Left renal pelvis (tissue), 4 donors: ENCODE results near the gene PPT1. TPM values are rescaled to one million over a fixed set of nuclear protein-coding genes. Genes with fewer than 3 reads are reported as not detected.

ENCODE experiments used
- DNase-seq, 4 donors: peaks; one replicate each; pipeline ENCODE4 v3.0.0-alpha.2; 2013; ENCODE audit warnings: low read depth in 4 of 4, low spot score in 3 of 4
- polyA plus RNA-seq, 4 donors: library from polyadenylated mRNA; unstranded; fragments of 120-200 nt; gene quantifications; one replicate each; pipeline ENCODE4 v1.2.1, GENCODE V29; 2013; ENCODE audit not compliant: insufficient read length in 4 of 4

The PPT1 gene
- polyA plus RNA-seq, 4 donors = 100 to 131 (median 124) TPM

DNA sequence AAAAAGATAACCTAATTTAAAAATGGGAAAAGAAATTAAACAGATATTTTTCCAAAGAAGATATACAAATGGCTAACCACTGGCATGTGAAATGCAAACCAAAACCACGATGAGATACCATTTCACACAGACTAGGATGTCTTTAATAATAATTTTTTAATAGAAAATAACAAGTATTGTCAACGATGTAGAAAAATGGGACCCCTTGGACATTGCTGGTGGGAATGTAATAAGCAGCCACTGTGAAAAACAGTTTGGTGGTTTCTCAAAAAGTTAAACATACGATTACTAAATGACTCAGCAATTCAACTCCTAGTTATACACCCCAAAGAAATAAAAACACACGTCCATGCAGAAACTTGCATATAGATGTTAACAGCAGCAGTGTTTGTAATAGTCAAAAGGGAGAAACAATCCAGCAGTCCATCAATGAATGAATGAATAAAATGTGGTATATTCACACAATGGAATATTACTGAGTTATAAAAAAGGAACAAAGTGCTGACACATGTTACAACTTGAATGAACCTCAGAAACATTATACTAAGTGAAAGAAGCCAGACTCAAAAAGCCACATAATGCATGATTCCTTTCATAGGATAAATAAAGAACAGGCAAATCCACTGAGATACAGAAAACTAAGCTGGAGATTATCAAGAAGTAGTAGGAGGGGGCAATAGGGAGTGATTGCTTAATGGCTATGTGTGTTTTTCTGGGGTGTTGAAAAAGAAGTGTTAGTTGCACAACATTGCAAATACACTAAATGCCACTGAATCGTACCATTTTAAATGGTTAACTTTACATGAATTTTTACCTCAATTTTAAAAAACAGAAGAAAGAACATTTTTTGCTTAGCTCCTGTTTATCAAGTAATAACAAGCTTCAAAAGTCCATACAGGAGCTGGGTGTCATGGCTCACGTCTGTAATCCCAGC is 4.1 kb downstream of the PPT1 start:
- no peak for DNase-seq

DNA sequence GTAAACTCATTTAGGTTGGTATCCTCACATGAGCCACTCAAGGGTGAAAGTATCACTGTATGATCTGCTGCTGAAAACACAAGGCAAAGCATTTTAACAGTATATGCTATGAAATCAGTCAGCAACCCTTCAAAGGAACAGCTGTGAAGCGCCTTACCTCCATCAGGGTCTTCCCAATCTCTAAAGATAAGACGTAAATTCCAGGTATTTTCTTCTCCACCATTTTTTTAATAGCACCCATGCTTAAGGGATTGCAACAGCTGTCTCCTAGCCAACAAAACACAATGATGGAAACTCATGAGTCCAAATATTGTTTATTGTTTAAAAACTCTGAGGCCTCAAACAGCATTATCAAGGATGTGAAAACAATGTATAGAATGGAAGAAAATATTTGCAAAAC is 4.8 kb downstream of the PPT1 start:
- DNase-seq = no peak

DNA sequence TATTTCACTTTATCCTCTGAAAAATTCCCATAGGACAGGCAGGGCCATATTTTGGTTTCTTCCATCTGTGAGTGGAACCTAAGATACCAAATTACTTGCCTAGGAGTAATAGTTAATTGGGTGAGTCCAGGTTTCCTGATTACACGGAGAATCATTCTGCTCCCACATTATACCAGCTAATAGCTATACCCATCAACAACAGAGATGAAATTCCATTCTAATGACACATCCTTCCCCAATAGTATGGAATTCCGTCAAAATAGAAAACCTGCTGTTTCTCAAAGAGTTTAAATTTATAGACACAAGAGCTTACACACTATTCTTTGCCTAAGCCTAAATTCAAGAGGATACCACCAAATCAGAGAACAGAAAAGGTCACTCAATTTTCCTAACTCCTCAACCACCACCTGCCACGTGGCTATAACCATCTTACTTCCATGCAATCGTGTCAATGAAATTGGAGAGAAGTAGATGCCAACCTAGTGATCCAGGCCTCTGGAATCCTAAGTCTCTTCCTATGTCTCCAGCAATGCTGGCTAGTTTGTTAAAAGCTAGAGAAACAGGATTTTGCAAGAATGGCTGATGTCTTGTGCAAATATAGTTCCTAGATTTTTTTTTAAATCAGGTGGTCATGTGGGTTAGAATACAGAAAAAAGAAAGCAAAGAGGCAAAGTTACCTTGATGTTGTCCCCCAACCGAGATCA is 6.2 kb downstream of the PPT1 start:
- DNase-seq = no peak

DNA sequence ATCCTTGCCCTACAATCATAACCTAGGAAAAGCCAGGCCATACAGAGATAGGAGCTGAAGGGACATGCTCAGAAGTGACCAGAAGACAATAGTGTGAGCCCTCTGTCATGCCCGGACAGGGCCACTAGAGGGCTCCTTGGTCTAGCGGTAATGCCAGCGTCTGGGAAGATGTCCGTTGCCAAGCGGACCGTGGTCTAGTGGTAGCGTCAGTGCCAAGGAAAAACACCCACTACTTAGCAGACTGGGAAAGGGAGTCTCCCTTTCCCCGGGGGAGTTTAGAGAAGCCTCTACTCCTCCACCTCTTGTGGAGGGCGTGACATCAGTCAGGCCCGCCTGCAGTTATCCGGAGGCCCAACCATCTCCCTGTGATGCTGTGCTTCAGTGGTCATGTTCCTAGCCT is 12.3 kb downstream of the PPT1 start:
- peak in 2 of 4 donors; percentile 10 to 28 for DNase-seq

DNA sequence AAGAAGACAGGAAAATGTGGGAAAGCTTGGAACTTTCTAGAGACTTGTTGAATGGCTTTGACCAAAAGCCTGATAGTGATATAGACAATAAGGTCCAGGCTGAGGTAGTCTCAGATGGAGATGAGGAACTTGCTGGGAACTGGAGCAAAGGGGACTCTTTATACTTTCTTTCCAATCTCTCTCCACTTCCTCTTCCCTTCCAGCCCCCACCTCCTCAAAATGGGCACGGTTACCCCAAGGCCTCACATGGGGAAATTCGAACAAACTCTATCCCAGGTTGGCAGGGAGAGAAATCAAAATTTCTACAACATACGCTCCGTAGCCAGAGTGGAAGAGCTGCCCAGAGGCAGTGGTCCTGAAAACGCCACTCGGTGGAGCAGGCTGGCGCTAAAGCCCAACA is 15.2 kb downstream of the PPT1 start:
- no peak for DNase-seq

DNA sequence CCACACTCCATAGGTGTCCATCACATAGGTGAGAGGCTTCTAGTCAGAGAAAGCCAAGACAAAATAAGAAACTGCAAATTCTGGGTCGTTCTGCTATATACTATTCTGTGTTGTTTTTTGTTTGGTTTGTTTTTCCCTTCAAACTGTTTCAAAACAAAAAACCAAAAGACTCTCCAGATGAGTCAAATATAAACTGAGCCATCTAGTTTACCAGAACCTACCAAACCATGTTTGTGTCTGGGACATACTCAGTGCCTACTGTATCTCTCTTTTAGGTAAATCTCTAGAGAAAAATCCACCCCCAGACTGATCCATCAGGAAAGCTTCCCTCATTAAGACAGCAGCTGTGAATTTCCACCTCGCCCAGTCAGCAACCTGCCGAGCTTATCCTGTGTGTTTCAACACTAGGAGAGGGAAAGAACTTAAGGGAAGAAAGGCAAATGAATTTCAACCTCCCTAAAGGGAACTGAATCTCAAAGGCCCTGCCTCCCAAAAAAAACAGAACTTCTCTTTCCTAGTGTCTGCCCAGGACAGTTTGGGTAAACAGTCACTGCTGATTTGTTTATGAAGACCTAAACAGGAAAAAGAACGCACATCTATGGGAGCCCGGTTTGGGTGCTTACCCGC is 17.2 kb downstream of the PPT1 start:
- no peak for DNase-seq

DNA sequence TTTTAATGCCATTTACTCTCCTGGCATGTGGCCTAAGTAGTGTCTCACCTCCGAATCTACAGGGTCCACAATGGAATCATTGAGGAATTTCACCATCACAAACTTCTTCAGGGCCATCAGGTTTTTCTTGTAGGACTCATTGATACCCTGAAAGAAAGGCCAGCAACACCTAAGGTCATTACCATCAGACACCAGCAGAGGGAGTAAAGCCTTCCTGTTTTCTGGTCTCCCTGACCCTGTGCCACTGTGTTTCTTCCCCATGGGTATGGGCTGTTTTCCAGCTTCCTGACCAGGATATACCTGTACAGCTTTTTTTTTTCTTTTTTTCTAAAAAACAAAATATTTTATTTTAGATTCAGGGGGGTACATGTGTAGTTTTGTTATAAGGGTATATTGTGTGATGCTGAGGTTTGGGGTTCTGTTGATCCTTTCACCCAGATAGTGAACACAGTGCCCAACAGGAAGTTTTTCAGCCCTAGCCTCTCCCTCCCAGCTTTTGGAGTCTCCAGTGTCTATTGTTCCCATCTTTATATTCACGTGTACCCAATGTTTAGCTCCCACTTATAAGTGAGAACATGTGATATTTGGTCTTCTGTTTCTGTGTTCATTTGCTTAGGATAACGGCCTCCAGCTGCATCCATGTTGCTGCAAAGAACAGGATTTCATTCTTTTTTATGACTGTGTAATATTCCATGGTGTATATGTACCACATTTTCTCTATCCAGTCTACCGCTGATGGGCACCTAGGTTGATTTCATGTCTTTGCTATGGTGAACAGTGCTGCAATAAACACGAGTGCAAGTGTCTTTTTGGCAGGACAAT is 18.3 kb downstream of the PPT1 start:
- no peak for DNase-seq

DNA sequence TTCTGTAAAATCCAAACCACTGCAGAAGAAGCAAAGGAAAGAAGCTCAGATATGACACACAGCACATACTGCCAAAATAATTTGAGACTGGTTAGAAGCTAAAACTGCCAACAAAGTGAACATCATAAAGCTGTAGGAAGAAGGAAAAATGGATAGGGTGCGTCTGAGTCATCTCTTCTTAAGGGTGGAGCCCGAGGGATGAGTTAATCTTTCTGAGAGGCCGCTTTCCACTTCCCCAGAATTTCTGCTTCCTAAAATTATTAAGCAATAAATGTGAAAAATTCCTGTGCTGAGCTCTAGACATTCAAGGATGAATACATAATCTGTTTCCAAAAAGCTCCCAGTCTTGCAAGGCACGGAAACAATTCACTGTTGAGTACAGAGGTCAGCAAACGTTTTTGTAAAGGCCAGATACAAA is 20.1 kb downstream of the PPT1 start:
- DNase-seq = no peak

DNA sequence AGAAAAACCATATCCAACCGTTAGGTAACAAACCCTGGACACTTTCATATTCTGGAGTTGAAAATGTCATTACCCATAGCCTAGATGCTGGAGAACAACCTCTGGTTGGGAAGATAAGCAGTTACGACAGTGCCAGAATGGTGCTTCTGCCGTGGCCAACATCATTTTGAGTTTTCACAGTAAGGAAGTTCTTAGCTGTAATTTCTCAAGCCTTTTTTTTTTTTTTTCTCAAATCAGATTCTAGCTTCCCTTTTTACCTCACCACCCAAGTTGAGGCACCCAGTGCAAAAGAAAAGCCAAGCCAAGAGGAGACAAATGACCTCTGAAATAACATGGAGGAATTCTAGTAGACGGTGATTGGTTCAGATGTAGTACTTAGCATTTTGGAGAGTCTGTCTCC is 21.8 kb downstream of the PPT1 start:
- no peak for DNase-seq

DNA sequence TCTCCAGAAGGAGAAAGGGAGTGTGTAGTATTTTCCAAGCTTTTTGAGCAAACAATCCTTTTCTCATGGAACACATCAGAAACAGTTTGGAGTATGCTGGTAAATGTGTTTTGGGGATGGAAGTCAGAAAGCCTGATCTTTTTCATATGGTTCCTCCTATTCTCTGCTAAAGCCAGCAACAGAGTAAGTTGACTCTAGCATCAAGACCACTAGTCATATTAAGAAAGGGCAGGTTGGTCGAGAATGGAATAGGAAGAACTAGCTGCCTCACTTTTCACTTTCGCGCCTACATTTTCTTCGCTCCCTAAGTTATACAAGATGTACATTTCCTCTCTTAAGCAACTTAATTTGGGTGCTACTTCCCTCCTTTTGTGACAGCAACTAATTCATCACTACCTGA is 24.0 kb downstream of the PPT1 start:
- DNase-seq = no peak

DNA sequence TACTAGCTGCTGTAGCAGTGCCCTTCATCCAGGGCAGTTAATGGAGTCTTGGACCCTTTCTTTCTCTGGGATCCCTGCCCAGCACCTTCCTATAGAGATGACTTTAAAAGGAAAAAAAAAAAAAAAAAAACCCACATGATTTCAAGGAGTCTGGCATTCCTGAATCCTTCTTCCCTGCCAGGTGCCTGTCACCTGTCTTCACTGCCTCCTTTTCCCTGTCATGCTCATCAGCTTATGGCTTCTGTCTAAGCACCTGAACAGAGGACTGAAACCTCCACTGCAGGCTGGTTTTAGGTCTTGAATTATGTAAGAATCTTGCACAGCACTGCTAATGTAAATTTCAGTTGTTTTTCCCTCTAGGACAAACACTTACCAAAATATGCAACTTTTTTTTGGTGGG is 24.9 kb downstream of the PPT1 start:
- no peak for DNase-seq

DNA sequence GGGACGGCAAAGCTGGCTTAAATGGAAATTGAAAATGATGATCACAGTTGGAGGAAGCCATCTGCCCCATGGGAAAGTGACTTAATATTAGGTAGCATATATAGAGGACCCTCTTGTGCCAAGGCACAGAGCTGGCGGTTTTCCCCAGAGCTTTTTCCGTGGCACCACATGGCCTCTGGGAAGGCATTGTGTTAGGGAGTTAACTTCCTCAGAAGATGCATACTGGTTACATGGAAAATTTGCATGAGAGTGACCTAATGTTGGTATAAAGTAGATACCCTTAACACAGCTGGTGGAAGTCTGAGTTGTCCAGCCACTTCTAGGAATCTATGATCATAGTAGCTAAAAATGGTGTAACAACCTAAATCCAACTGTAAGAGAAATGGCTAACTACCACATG is 29.2 kb downstream of the PPT1 start:
- DNase-seq = no peak

DNA sequence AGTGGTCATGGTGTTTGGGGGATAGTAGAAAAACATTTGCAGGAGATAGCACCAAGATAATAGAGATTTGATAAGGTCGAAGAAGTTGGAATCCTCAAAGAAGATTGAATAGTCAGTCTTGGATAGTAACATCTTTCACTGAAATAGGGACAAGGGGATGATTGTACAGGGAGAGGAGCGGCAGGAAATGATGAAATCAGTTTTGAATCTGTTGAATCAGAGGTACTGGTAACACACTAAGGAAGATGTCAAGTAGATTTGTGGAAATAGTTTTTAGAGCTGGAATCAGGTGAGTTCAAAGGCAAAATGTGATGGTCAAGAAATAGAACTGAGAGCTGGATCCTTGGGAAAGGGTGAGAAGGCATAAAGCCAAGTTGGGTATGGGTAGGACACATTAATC is 30.0 kb downstream of the PPT1 start:
- DNase-seq = no peak

DNA sequence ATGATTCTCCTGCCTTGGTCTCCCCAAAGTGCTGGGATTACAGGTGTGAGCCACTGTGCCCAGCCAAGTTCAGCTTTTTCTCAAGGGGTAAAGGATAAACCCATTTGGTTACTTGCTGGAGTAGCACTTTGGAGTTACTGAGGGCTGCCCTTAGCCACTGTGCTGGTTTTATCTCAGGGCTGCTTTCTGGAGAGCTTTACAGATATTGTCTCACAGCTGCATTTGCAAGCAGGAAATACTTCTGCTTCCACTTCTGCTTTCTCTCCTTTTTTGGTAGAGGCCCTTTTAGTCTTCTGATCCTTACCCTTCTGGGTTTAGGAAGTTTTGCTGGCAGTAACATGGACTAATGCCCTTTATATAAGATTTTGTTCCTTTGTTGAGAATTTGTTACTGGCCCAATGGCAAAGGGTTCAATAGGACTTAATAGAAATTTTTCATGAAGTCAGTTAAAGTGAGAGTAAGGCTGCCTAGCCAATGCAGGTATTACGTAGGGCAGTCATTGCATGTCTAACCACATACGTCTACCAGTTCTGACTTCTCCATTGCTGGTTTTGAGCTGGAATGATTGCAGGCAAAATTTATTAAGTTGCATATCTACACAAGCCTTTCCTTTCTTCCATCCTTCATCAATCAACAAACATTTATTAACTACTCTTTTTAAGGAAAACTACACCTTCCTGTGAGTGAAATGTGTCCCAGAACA is 32.1 kb downstream of the PPT1 start:
- no peak for DNase-seq

DNA sequence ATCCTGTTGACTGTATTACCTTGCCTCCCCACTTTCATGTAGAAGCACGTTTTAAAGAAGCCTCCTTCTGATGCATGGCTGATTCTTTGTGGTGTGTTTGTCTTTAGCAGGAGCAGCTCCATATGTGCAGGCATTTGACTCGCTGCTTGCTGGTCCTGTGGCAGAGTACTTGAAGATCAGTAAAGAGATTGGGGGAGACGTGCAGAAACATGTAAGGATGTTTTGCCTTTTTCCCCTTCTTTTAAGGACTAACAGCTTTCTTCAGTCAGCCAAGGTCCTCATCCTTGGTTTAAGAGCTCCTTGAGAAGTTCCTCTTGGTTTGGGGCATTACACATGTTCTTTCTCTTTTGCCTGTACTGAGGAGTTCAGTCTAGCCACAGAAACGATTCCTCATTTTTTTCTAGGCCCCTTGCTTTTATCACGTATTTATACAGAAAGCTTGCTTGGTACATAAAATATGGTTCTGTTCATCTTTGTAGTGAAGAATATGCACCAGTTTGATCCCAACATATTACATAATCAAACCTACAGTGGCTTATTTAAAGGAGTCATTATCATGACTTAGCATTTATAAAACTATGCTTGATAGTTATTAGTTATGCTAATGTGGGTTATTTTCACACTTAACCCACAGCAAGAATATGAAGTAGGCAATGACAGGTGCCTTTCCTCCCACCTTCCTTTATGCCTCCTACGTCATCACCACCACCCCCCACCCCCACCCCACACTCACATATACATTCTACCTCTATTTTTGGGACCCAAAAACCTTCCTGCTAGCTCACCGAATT is 36.9 kb downstream of the PPT1 start:
- no peak for DNase-seq

DNA sequence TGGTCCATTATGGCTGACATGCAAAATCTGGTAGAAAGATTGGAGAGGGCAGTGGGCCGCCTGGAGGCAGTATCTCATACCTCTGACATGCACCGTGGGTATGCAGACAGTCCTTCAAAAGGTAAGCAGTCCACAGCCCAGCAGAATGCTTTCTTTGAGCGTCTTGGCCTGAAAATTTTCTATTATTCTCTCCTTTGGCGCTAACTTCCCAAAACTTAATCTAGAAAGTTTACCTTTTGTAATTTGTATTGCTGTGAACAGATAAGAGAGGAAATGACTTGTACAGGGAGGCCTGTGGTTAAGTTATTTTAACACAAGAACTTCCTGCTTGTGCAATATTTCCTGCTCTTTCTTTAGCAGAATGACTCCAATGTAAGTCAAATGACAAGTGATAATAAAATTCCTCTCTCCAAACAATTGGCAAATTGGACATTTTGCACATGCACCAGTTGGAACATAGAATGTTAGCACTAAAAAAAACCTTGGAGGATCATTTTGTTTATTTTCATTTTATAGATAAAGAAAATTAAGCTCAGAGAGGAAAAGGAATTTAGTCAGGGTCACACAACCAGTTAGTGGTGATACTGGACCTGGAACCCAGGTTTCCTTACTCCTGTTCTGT is 37.6 kb downstream of the PPT1 start:
- DNase-seq = no peak

DNA sequence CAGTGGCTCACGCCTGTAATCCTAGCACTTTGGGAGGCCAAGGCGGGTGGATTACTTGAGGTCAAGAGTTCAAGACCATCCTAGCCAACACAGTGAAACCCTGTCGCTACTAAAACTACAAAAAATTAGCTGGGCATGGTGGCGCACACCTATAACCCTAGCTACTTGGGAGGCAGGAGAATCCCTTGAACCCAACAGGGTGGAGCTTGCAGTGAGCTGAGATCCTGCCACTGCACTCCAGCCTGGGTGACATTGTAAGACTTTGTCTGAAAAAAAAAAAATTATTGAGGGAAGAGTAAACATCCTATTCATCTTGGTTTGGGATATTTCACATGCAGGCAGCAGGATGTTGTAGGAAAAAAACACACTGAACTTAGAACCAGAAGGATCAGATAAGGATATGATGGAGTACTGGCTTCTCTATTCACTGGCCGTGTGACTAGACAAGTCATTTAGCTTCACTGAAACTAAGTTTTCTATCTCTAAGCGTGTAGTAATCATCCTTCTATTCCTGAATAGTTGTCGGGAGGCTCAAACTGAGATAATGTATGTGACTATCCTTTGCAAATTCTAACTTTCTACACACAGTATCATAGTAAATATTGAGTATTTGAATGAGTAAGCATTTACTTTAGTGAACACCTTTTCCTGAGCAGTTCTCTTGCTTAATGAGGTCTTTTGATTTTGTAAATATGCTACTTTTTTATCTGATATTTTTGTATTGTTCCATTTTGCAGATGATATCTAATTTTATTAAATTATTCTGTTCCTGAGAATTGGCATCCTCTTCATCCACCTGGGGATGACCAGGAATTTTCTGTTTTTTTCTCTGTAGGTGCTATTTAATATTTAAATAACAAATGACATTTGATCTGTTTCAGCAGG is 38.4 kb downstream of the PPT1 start:
- no peak for DNase-seq

DNA sequence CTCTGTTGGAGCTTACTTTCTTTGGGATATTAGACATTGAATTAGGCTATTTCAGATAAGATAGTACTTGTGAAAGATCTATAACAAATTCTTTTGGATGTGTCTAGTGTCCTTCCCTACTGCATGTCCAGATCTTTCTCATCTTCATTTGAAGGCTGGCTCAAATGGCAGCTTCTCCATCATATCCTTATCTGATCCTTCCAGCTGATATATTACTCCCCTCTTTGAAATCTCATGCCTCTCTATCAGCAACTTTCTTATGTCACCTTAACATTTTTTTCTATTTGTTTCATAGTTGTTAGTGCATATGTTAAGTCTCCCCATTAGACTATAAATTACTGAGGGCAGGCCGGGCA is 39.0 kb downstream of the PPT1 start:
- DNase-seq = no peak
